GM19238 (cell line): ENCODE data around the gene MTX1.

ENCODE experiments used
- DNase-seq: peaks from one replicate; pipeline ENCODE4 v3.0.0; 2011; ENCODE audit warnings: low spot score; ENCODE audit not compliant: insufficient read length

Gene MTX1

GRCh38 chr1:155174324-155175280 lies 33.9 kb upstream of the MTX1 start:
- DNase-seq = no peak

- no peak for DNase-seq
Measured at GRCh38 chr1:155175281-155175926, 33.1 kb upstream of the MTX1 start.

GRCh38 chr1:155175927-155176371 lies 32.5 kb upstream of the MTX1 start:
- DNase-seq = no peak

- peak; percentile 95 for DNase-seq
Measured at GRCh38 chr1:155176544-155177071, 31.9 kb upstream of the MTX1 start.

GRCh38 chr1:155177192-155177917 lies 31.1 kb upstream of the MTX1 start:
- DNase-seq = no peak

GRCh38 chr1:155177918-155178281 lies 30.6 kb upstream of the MTX1 start:
- no peak for DNase-seq

- DNase-seq = no peak
Measured at GRCh38 chr1:155178441-155179111, 29.9 kb upstream of the MTX1 start.

GRCh38 chr1:155179112-155180031 lies 29.1 kb upstream of the MTX1 start:
- no peak for DNase-seq

GRCh38 chr1:155181371-155182051 lies 27.0 kb upstream of the MTX1 start:
- no peak for DNase-seq

GRCh38 chr1:155182052-155182550 lies 26.4 kb upstream of the MTX1 start:
- no peak for DNase-seq

- no peak for DNase-seq
Measured at GRCh38 chr1:155183775-155184221, 24.7 kb upstream of the MTX1 start.

- no peak for DNase-seq
Measured at GRCh38 chr1:155184351-155184811, 24.1 kb upstream of the MTX1 start.

- DNase-seq = peak; percentile 85
Measured at GRCh38 chr1:155184835-155185782, 23.4 kb upstream of the MTX1 start.

GRCh38 chr1:155185783-155186066 lies 22.8 kb upstream of the MTX1 start:
- no peak for DNase-seq

GRCh38 chr1:155186067-155186793 lies 22.3 kb upstream of the MTX1 start:
- DNase-seq = no peak

- no peak for DNase-seq
Measured at GRCh38 chr1:155186794-155187455, 21.6 kb upstream of the MTX1 start.

- DNase-seq = no peak
Measured at GRCh38 chr1:155187456-155187891, 21.0 kb upstream of the MTX1 start.
